Fibroblast of pulmonary artery (primary cell): Measurements from ENCODE around the gene EGLN3.
"Not testable (repeated sequence)": the region's sequence is repeated elsewhere in the genome, so short reads cannot be mapped to it uniquely, and the experiment has no call there.

Experiments
- DNase-seq: peaks from one replicate; pipeline ENCODE4 v3.0.0-alpha.2; 2010; ENCODE audit warnings: low read depth
- H3K4me3 ChIP-seq: replicated peaks from 2 replicates; pipeline ENCODE4 v1.5.1; 2011; ENCODE audit warnings: low read depth, mild to moderate bottlenecking, control low read depth, low read length, moderate library complexity
- CTCF ChIP-seq: IDR thresholded peaks from 2 replicates; pipeline ENCODE4 v1.5.1; 2011; ENCODE audit warnings: mild to moderate bottlenecking, control low read depth, low read length, inconsistent platforms; ENCODE audit errors: missing control alignments

EGLN3 gene

GRCh38 chr14:33978892-33979612 lies 28.2 kb upstream of the EGLN3 start:
- no peak overlapping the region for H3K4me3 ChIP-seq
- DNase-seq = no peak
- TF ChIP-seq CTCF = no peak

GRCh38 chr14:33972583-33973081 lies 21.8 kb upstream of the EGLN3 start:
- H3K4me3 ChIP-seq = no peak overlapping the region
- no peak for TF ChIP-seq CTCF
- DNase-seq = no peak

GRCh38 chr14:33969846-33970245 lies 19.0 kb upstream of the EGLN3 start:
- not testable (repeated sequence) for H3K4me3 ChIP-seq, DNase-seq

GRCh38 chr14:33968722-33969121 lies 17.8 kb upstream of the EGLN3 start:
- DNase-seq = no peak
- no peak overlapping the region for H3K4me3 ChIP-seq
- TF ChIP-seq CTCF = no peak

- H3K4me3 ChIP-seq = no peak overlapping the region
- no peak for TF ChIP-seq CTCF
- DNase-seq = no peak
Observed at GRCh38 chr14:33967138-33967537, 16.3 kb upstream of the EGLN3 start.

GRCh38 chr14:33966276-33966675 lies 15.4 kb upstream of the EGLN3 start:
- no peak for DNase-seq
- no peak for TF ChIP-seq CTCF
- H3K4me3 ChIP-seq = no peak overlapping the region

- TF ChIP-seq CTCF = no peak
- DNase-seq = no peak
- no peak overlapping the region for H3K4me3 ChIP-seq
Observed at GRCh38 chr14:33964599-33965317, 13.9 kb upstream of the EGLN3 start.
